ENCODE data around the gene PCNT.

The PCNT gene

DNA sequence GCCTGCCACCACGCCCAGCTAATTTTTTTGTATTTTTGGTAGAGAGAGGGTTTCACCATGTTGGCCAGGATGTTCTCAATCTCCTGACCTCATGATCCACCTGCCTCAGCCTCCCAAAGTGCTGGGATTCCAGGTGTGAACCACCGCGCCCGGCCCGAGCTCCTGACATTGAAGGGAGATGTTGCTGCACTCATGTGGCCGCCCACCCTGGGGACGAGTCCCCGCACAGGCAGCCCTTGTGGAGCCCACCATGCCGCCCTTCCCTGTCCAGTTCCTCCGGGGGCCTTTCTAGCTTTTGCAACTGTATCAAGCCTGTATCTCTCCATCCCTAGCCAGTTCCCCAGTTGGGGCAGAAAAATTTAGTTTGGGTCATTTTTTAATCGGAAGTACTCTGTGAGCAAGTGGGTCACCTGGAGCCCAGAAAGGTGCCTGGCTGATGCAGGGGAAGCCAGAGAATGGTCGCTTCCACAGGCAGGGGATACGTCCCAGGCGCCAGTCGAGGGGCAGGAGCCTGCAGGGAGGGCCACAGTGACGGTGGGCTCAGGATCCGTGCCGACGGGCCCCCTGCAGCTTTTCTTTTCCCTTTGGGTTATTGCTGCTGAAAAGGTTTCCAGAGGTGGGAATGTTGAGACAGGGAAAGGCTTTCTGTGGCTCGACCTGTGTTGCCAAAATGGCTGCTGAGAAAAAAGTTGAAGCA is 20.4 kb downstream of the PCNT start:
- no peak for DNase-seq

DNA sequence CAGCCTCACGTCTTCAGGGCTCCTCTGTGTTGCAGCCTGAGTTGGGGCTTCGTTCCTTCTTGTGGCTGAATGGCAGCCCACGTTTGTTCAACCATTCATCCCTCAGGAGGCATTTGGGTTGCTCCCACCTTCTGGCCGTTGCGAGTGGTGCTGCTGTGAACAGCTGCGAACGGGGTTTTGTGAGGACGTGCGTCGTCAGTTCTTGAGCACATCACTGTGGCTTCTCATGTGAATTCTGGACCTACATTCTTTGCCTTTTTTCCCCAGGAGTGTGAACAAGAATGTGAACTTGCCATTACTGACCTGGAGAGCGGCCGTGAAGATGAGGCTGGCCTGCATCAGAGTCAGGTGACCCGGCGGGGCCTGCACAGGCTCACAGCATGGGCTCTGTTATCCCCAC is 21.9 kb downstream of the PCNT start:
- no peak for DNase-seq

DNA sequence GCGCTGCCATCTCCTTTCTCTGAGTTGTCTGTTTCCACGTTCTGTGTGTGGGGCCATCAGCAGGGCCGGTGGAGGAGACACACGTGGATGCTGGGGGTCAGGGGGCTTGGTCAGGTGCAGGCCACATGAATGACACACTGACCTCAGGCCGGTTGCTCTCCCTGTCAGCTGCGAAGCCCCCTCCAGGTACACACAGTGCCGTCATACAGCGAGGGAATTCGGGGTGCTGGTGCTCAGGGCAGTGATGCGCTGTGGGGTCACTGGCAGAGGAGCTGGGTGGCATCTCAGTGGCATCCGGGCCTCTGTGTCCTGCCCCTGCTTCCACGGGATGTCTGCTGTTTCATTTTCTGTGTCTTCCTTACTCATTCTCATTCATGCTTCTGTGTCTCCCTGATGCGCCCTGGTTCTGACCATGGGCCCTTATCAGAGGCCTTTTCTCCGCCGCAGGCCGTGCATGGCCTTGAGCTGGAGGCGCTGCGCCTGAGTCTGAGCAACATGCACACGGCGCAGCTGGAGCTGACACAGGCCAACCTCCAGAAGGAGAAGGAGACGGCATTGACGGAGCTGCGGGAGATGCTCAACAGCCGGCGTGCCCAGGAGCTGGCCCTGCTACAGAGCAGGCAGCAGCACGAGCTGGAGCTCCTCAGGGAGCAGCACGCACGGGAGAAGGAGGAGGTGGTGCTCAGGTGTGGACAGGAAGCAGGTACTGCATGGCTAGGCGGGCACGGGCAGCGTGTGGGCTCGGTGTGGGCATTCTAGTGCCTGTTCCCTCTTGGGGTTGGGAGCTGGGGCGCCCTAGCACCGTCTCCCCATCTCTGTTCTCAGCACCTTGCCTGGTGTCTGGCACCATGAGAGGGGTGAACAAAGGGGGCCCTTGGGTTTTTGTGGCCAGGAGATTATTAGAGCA is 22.6 kb downstream of the PCNT start:
- DNase-seq, result no peak

DNA sequence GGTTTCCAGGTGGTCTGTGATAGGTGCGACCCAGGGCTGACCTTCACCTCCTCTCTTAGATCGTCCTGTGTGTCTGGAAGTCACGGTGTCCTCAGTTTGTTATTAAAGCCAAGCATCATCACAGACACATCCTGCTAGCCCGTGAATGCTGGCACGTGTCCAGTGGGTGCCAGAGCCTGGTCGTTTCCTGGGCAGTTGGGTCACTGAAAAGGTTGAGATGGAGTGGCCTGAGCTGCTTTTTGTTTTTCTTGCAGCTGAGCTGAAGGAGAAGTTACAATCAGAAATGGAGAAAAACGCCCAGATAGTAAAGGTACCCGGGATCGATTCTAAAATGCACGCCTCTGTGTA is 23.2 kb downstream of the PCNT start:
- no peak for DNase-seq

DNA sequence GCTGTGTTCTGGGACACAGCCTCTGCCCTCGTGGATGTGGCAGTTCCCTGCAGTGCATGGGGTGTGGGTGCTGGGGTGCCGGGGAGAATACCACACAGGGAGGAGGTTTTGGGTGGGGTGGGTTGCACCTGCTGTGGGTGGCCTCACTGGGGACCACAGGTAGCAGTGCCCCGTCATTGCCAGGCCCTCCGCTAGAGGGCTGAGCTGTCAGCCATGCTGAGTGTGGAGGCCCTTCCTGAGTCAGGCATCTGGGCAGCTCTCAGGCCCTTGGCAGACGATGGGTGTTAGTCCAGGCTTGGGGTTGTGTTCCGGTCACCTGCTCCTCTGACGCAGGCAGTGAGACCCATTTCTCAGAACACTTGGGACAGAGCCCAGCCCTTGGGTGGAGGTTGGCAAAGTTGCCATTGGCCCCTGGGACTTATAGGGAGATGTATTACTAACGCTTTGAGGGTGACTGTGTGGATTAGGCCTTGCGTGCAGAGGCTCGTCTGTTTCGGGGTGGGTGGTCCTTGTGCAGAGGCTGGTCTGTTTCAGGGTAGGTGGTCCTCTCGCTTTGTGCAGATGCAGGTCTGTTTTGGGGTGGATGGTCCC is 23.9 kb downstream of the PCNT start:
- no peak for DNase-seq

DNA sequence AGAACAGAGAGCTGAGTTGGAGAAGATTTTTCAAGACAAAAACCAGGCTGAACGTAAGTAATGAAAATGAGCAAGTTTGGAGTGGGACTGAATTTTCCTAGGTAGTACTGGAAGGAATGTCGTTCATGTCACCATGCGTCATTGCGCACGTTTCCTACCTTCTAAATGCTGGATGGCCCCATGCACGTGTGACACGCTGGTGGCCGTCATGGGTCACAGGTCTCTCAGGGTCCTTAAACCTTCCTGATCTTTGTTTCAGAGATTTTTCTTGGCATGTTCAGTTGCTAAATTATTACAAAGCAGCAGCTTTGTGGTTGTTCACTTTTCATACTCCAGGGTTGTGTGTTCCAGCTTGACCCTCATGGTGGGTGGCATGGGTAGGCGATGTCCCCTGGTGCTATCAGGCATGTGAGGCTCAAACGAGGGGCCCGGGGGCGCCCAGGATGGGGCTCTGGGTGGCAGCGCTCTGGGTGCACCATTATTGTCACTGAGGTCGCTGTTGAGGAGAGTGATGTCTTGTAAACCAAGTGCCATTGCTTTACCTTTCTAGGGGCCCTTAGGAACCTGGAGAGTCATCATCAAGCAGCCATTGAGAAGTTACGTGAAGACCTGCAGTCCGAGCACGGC is 25.3 kb downstream of the PCNT start:
- no peak for DNase-seq

DNA sequence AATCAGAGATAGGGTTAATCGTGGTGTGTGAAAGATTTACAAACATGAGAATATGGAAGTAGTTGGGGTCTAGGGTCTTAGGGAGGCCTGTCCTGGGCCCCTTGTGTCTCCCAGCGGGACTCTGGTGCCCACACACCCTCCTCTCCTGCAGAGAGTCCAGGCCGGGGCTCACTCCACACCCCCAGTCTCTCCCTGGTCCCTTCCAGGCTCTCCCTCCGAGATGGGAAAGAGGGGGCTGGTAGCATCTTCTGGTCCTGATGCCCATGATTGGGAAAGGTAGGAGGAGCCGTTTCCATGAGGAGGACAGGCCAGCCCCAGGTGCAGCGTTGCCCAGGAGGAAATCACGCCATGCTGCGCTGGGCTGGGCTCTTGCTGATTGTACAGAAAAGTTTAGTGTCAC is 26.6 kb downstream of the PCNT start:
- no peak for DNase-seq

DNA sequence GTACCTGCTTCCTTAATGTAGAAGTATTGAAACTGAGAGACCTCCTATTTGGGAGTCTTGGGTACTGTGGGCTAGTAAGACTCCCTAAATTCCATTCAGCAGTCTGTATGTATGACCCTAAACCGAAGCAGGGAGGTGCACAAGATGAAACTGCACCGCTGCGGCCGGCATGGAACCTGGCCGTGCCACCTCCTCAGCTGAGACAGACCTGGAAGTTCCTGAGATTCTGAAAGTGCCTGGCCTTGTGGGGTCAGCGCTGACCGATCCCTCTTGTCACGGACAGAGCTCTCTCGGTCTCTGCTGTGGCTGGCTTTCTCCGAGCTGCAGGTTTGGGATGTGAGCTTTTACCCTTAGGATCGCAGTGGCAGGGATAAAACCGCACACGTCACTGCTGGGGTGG is 27.0 kb downstream of the PCNT start:
- DNase-seq, result no peak

DNA sequence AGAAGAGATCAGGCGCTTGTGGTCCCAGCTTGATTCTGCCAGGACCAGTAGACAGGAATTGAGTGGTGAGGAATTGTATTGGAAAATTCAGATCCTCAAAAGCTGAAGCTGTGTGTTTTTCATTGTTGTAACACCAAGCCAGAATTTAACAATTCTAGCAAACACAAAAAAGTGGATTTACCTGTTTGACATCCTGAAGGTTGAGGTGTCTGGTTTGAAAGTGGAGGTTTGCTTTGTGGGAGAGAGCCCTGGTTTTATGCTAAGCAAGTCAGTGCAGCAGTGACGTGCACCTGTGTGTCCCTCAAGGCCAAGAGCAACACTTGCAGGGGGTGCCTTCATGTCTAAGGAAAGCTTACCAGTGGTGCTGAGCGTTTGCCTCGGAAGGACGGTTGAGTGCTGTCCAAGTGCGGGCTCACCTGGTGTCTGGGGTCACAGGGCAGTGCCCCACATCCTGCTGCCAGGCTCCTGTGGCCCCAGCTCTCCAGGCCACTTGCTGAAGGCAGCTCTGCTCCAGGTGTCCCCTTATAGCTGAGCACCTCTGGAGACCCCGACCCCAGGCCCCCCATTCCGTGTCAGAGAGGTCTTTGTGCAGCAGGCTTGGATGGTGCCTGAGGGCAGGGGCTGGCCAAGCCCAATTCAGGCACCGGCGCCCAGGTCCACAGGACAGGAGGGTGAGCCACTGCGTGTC is 27.7 kb downstream of the PCNT start:
- DNase-seq, result no peak

DNA sequence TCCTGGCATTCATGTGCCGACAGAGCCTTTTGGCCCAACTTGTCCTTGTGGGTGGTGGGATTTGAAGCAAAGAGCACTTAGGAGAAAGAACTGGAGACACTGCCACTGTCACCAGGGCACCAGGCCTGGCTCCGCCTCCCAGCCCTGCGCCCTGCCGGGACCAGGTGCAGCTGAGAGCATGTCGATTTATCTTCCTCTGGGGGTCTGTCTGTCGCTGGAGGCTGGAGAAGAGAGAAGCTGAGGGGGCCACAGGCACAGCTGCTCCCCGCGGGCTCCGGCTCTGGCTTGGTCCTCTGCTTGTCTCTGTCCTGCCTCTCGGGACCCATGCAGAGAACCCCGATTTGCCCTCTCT is 28.2 kb downstream of the PCNT start:
- no peak for DNase-seq

DNA sequence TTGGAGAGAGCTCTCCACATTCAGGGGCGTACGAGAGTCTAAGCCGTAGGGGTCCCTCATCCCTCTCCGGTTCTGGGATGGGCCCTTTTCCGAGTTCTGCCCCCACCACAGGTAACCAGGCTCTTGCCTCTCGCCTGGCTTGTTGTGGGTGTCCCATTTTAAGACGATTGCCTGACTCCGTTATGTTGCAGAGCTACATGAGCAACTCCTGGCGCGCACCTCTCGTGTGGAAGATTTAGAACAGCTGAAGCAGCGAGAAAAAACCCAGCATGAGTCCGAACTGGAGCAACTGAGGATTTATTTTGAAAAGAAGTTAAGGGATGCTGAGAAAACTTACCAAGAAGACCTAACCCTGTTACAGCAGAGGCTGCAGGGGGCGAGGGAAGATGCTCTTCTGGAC is 29.0 kb downstream of the PCNT start:
- no peak for DNase-seq

DNA sequence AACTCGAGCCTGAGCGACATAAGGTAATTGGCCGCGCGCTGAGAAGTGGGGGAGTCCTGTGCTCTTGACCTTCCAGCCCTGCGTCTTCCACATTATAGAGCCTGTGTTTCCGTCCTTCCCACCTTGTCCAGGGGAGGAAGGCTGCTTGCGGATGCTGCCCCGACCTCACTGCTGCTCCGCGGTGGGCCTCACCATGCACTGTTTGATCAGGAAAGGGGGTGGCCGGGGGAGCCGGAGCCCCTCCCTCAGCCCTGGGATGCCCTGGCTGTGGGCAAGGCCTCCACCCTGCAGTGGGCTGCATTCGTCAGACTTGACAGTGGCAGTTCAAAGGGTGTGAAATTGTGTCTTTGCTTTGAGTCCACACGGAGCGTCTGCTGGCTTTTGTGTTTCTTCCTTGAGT is 30.1 kb downstream of the PCNT start:
- DNase-seq, result no peak

DNA sequence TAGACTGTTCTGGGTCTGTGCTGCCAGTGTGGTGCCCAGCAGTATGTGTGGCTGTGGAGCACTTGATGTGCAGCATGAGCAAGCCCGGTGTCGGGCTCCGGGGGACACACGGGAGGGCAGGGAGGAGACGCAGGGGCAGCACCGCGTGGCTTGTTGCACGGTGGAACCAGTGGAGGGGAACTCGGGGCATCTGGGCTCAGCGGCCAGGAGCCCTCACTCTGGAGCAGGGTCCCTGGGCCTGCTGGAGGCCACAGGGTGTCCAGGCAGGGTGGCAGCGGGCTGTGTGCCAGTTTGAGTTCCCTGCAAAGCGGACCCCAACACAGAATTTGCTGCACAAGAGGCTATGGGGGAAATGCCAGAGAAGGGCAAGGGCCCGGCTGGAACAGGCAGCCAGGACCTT is 30.6 kb downstream of the PCNT start:
- DNase-seq, result no peak

DNA sequence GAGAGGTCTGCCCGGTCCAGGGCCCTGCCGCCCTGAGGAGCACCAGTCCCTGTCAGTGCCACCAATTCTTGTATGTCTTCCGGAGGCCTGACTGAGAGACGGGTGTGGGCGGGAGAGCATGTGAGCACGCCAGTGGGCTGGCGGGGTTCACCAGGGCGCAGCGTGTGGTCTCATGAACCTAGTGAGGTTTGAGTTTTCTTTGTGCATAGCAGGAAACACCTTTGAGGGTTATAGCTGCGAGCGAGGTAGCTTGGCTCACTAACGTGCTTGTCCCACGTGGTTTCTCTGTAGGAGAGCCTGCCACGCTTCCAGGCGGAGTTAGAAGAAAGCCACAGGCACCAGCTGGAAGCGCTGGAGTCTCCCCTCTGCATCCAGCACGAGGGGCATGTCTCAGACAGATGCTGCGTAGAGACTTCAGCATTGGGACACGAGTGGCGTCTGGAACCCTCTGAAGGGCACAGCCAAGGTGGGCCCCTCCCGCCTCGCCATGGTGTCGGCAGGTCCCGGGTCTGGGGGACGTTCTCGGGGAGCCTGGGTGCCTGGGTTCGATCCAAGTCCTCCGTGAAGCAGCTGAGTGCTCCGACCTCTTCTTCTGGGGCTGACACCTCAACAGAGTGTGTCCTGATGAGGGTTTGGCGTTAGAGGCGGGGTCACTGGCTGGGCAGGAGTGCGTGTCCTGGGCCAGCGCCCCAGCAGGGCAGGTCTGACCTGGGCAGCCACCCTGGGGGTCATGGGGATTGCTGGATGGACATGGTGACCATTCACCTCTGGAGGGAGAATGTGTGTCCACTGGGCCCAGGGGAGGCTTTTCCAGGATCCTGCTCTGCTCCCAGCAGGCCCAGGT is 31.4 kb downstream of the PCNT start:
- DNase-seq, result no peak

DNA sequence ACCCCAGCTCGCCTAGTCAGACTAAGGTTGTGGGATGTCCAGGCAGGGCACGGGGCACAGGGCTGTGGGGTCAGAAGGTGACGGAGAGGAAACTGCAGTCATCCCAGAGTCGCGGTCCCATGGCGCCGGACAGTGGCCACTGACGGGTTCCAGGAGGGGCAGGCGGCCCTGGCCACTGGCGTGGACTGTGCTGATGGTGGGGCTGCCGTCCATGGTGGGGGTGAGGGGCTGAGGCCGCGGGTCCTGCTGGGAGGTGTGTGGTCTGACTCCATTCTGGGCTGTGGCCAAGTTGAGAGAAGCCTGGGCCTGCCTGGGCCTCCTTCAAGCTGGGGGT is 32.0 kb downstream of the PCNT start:
- no peak for DNase-seq

DNA sequence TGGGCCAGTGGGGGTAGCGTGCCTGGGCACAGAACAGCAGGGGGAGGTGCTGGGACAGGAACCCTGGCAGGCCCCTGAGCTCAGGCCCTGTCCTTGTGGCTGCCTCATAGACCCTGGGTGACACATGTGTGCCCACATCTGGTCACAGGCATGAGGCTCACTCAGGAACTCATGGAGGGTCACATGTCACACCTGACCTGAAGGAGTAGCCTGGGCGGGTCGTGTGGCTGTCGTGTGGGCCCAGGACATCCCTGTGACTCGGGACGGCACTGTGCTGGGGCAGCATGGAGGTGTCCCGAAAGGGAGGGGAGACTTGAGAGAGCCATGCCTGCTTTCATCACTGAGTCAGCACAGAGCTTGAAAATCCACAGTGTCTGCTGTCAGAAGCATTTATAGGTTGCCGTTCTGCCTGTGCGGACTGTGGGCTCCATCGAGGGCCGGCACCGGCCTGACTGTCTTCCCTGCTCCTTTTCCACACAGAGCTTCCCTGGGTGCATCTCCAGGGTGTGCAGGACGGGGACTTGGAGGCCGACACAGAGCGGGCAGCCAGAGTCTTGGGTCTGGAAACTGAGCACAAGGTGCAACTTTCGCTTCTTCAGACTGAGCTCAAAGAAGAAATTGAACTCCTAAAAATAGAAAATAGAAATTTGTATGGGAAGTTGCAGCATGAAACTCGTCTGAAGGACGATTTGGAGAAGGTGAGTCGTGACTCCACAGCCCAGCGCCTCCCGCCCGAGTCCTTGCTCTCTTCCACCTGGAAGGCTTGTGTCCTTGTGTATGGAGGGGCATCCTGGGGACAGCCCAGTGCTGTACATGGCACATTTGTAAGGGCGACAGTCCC is 32.8 kb downstream of the PCNT start:
- DNase-seq, result no peak

DNA sequence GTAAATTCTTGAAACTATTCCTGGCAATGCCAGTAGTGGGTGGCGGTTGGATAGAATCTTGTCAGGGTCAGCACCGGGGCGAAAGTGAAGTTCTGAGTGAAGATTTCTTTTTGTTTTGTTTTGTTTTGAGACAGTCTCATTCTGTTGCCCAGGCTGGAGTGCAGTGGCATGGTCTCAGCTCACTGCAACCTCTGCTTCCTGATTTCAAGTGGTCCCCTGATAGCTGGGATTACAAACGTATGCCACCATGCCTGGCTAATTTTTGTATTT is 33.3 kb downstream of the PCNT start:
- DNase-seq, result no peak

DNA sequence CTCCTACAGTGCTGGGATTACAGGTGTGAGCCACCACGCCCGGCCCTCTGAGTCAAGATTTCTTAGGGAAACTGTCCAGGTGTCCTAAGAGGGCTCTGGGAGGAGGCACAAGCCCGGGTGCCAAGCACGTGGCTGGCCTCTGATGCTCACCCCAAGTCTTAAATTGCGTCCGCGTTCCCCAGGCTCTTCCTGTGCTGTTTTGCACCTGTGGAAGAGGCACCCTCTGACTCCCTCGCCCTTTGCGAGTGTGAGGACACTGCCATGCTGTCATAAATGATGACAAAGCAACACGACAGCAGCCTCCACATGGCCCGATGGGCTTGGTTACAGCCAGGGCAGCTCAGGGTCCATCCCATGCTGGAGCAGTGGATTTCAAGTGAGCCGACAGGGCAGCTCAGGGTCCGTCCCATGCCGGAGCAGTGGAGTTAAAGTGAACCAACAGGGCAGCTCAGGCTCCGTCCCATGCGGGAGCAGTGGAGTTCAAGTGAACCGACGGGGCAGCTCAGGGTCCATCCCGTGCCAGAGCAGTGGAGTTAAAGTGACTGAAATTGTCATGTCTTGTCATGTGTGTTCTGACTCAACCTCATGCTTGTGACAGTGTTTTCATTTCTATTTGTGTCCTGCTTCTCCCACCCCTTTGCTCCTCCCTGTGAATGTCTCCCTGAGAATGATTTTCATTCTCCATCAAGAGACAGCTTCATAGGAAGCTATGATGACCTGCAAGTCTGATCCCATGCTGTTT is 33.9 kb downstream of the PCNT start:
- DNase-seq, result no peak

DNA sequence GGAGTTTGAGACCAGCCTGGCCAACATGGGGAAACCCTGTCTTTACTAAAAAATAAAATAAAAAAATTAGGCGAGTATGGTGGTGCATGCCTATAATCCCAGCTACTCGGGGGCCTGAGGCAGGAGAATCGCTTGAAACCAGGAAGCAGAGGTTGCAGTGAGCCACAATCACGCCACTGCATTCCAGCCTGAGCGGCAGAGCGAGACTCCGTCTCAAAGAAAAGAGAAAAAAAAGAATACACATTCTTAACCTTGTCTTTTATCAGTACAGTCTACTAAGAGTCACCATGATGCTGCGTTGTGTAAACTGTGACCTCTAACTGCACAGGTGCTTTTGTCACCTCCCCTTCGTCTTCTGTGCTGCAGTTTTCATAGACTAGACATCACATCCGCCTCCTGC is 37.2 kb downstream of the PCNT start:
- DNase-seq, result no peak

DNA sequence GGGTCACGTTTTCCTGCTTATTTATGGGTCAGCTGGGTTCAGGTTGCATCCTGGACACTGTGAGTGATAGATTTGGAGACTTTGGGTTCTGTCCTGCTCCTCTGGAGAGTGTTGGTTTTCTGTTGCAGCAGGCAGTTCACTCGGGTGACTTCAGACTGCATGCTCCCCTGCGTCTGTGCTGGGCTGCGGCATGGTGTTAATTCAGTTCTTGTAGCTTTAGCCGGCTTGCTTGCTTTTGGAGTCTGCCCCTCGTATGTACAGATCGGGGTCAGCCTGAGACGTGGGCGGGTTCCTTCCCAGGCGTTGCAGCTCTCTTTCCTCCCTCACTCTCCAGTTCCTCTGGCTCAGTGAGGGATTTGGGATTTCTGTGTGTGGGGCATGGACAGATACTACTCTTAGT is 38.0 kb downstream of the PCNT start:
- DNase-seq, result no peak

DNA sequence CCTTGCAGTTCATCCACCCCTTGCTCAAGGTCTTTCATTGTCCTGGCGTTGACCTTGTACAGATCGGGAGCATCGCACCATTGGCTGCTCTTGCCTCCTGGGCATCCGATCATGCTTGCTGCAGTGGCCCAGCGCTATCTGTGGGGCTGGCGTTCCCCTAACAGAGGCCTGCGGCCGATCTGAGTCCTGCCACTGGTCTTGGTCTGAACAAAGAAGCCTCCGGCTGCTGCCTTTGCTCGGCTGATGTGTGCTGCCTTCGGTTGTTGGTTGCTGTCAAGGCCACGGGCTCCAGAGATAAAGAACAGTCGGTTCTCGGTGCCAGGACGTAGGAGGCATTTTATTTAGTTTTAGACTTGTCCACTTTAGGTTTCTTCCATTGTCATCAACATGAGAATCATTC is 39.0 kb downstream of the PCNT start:
- no peak for DNase-seq
